ENCODE measurements around the gene NUP160.
"Not testable (repeated sequence)": the region's sequence is repeated elsewhere in the genome, so short reads cannot be mapped to it uniquely, and the experiment has no call there.

The NUP160 gene

DNA sequence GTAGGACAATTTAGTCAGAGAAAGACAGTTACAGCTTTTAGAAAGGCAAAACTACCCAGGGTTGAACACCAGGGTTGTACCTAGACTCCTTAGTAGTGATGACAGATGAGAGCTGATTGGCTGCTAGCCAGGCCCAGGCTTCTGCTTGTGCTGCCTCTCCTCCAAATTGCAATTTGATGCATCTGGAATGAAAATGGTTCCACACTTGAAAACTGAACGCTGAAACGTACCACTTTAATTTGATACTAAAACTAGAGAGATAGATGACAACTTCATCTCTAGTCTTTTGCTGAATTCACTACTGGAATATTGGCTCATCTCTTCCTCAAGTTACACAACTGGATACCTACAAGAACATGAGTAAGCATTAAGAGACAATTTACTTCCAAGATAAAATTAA lies 61.8 kb downstream of the NUP160 start:
- no peak for TF ChIP-seq ZNF274 (IDR thresholded peaks at IDR 0.05; ENCODE audit: low read depth, low read length)
- no peak overlapping the region for H3K4me3 ChIP-seq (ENCODE audit: low read length)

- H3K4me3 ChIP-seq (ENCODE audit: low read length): no peak overlapping the region
- TF ChIP-seq ZNF274 (IDR thresholded peaks at IDR 0.05; ENCODE audit: low read depth, low read length): no peak
Observed at GRCh38 chr11:47784785-47785381, 63.3 kb downstream of the NUP160 start.

DNA sequence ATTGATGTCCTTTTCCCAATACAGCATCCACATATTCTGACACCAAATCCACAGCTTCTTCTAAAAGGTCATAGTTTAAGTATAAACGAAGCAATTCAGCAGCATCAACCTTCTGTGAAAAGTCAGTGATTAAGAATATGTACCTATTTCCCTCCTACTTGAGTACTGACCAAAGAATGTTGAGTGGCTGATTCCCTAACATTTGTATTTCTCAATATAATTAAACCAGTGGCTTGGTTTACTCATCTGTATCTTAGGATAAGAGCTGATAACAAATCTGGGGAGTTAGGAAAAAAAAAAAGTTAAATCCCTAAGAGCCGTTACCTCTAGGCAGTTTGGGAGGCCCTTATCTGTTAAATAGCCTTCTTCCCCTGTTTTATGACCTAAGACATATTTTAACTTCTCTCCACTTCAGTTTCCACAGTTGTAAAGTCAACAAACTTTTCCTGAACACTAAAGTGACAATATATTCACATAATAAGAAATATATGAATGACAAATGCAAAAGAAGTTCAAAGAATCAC lies 65.0 kb downstream of the NUP160 start:
- no peak for TF ChIP-seq ZNF274 (IDR thresholded peaks at IDR 0.05; ENCODE audit: low read depth, low read length)
- H3K4me3 ChIP-seq (ENCODE audit: low read length): no peak overlapping the region

GRCh38 chr11:47778878-47779483 lies 69.2 kb downstream of the NUP160 start:
- TF ChIP-seq ZNF274 (IDR thresholded peaks at IDR 0.05; ENCODE audit: low read depth, low read length): no peak
- H3K4me3 ChIP-seq (ENCODE audit: low read length): no peak overlapping the region

DNA sequence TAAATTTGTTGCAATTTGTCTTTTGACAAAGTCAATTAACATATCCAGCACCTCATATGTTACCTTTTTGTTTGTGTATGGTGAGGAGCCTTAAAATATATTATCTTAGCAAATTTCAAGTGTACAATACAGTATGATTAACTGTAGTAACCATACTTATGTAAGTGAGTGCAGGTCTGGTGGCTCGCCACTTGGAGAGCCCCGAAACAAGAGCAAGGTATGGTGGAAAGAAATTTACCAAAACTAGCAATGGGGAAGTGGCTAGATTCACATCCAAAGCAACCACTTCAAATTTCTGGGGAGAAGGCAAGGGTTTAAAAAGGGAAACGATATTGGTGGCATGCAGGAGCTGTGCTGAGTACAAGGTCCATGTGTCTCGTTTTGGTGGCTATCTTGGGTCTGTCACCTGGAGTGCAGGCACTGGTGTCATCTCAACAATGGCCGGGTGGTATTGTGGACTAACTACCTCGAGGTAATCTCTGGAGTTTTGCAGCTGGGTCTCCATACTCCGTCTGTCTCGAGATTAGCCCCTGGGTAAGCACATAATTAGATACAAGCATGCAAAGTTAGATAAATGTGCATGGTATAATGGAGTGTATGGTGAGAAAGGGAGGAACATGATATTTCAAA lies 72.8 kb downstream of the NUP160 start:
- no peak overlapping the region for H3K4me3 ChIP-seq (ENCODE audit: low read length)
- TF ChIP-seq ZNF274 (IDR thresholded peaks at IDR 0.05; ENCODE audit: low read depth, low read length): no peak

DNA sequence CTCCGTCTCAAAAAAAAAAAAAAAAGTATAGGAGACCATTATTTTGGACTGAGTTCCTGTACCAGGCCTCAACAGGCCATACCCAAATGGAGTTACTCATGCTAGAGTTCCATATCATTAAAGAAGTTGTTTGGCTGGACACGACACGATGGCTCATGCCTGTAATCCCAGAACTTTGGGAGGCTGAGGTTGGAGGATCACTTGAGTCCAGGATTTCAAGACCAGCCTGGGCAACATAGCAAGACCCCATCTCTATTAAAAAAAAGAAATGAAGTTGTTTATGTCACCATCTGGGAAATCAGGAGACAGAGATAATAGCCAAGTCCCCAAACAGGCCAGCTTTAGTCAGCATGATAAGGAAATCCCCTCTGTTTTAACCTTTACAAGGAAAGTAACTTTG lies 74.3 kb downstream of the NUP160 start:
- TF ChIP-seq ZNF274 (IDR thresholded peaks at IDR 0.05; ENCODE audit: low read depth, low read length): no peak
- no peak overlapping the region for H3K4me3 ChIP-seq (ENCODE audit: low read length)

DNA sequence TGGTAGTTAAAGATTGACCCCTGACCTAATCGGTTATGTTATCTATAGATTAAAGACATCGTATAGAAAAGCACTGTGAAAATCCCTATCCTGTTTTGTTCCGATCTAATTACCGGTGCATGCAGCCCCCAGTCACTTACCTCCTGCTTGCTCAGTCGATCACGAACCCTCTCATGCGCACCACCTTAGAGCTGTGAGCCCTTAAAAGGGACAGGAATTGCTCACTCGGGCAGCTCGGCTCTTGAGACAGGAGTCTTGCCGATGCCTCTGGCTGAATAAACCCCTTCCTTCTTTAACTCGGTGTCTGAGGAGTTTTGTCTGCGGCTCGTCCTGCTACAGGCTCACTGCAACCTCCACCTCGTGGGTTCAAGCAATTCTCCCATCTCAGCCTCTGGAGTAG lies 78.6 kb downstream of the NUP160 start:
- not testable (repeated sequence) for H3K4me3 ChIP-seq (ENCODE audit: low read length)

DNA sequence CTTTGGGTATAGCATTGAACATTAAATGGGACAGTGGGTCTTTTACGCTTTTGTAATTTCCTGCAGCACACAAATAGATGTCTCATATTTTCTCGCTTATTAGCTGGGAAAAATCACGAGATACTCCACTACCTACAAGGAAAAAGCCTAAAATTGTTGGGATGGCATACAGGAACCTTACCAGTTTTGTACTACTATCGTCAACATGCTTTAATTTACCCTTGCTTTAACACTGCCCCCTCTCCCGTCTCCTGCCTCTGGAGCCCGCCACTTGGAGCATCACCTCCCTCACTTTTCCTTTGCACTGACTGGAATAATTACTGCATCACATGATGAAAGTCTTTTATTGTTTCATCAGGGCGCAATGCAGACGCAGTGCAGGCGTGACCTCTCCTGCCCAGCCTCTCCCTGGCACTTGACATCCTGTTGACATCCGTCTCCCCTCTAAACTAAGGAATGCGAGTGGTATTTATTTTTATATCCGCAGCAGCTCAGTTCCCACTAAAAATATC lies 80.0 kb downstream of the NUP160 start:
- no peak for TF ChIP-seq ZNF274 (IDR thresholded peaks at IDR 0.05; ENCODE audit: low read depth, low read length)
- H3K4me3 ChIP-seq (ENCODE audit: low read length): peak overlapping the region; percentile 75

- peak overlapping the region; percentile 91 for H3K4me3 ChIP-seq (ENCODE audit: low read length)
- no peak for TF ChIP-seq ZNF274 (IDR thresholded peaks at IDR 0.05; ENCODE audit: low read depth, low read length)
Observed at GRCh38 chr11:47766509-47767227, 81.5 kb downstream of the NUP160 start.

DNA sequence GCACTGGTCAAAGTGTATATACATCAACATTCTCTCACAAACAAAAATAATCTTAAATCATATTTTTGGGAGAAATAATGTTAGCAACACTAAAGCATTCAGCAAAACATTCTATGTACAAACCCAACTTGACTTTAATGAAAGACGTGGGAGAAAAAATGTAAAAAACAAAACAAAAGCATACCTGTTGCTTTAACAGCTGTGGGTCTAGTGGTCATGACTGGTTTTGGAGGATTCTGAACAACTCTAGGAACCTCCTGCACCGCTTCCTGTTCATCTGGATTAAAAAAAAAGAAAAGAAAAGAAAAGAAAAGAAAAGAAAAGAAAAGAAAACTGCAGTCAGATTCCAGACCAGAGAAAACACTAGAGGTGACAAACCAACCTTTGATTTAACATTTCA lies 83.1 kb downstream of the NUP160 start:
- peak overlapping the region; percentile 91 for H3K4me3 ChIP-seq (ENCODE audit: low read length)
- no peak for TF ChIP-seq ZNF274 (IDR thresholded peaks at IDR 0.05; ENCODE audit: low read depth, low read length)

- H3K4me3 ChIP-seq (ENCODE audit: low read length): not testable (repeated sequence)
Observed at GRCh38 chr11:47759291-47759690, 88.9 kb downstream of the NUP160 start.

DNA sequence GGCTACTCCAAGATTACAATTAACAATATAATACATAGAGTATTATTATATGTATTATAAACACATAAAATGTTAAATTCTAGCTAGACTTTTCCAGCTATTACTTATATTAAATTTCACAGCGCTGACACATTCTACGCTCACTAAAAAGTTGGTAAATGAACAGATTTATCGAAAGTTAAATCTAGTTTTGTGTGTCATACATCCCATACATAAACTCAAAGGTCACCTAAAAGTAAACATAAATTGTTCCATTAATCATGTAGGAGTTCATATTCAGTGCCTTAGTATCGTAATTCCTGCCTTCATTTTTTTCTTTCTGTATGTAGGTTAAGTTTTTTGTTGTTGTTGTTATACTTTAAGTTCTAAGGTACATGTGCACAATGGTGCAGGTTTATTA lies 91.9 kb downstream of the NUP160 start:
- TF ChIP-seq ZNF274 (IDR thresholded peaks at IDR 0.05; ENCODE audit: low read depth, low read length): no peak
- no peak overlapping the region for H3K4me3 ChIP-seq (ENCODE audit: low read length)

- TF ChIP-seq ZNF274 (IDR thresholded peaks at IDR 0.05; ENCODE audit: low read depth, low read length): no peak
- no peak overlapping the region for H3K4me3 ChIP-seq (ENCODE audit: low read length)
Observed at GRCh38 chr11:47750725-47751124, 97.4 kb downstream of the NUP160 start.

- not testable (repeated sequence) for H3K4me3 ChIP-seq (ENCODE audit: low read length)
Observed at GRCh38 chr11:47742494-47742893, 105.7 kb downstream of the NUP160 start.

- H3K4me3 ChIP-seq (ENCODE audit: low read length): not testable (repeated sequence)
Observed at GRCh38 chr11:47737817-47738216, 110.3 kb downstream of the NUP160 start.
